ENCODE results near the gene MINDY4. TPM values are rescaled to one million over a fixed set of nuclear protein-coding genes. Genes with fewer than 3 reads are reported as not detected.

Gene MINDY4
- total RNA-seq, 1 donor from 2014 or later: 4.4 TPM

- Mint-ChIP-seq H3K27ac (ENCODE audit: unreplicated experiment) (no peak overlapping the region), H3K27me3 (ENCODE audit: unreplicated experiment) (peaks cover 68% of the 10 kb centered on the region), H3K9me3 (ENCODE audit: unreplicated experiment) (no peaks in the 10 kb centered on the region), H3K36me3 (ENCODE audit: unreplicated experiment) (no peaks in the 10 kb centered on the region), H3K4me1 (ENCODE audit: unreplicated experiment) (no peaks in the 10 kb centered on the region), H3K4me3 (ENCODE audit: unreplicated experiment) (no peak overlapping the region)
- TF ChIP-seq, protein P1, sequence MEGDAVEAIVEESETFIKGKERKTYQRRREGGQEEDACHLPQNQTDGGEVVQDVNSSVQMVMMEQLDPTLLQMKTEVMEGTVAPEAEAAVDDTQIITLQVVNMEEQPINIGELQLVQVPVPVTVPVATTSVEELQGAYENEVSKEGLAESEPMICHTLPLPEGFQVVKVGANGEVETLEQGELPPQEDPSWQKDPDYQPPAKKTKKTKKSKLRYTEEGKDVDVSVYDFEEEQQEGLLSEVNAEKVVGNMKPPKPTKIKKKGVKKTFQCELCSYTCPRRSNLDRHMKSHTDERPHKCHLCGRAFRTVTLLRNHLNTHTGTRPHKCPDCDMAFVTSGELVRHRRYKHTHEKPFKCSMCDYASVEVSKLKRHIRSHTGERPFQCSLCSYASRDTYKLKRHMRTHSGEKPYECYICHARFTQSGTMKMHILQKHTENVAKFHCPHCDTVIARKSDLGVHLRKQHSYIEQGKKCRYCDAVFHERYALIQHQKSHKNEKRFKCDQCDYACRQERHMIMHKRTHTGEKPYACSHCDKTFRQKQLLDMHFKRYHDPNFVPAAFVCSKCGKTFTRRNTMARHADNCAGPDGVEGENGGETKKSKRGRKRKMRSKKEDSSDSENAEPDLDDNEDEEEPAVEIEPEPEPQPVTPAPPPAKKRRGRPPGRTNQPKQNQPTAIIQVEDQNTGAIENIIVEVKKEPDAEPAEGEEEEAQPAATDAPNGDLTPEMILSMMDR (IDR thresholded peaks at IDR 0.05): no peak
- no peak for DNase-seq (ENCODE audit: extremely low spot score, unreplicated experiment)
These were observed 43.9 kb upstream of the MINDY4 start for GRCh38 chr7:30727061-30727945.

GRCh38 chr7:30728591-30729100 lies 42.6 kb upstream of the MINDY4 start:
- TF ChIP-seq, protein P1 (IDR thresholded peaks at IDR 0.05): no peak
- no peak overlapping the region for H3K4me3 Mint-ChIP-seq (ENCODE audit: unreplicated experiment)
- H3K9me3 Mint-ChIP-seq (ENCODE audit: unreplicated experiment): no peaks in the 10 kb centered on the region
- H3K27me3 Mint-ChIP-seq (ENCODE audit: unreplicated experiment): peaks cover 71% of the 10 kb centered on the region
- no peak for DNase-seq (ENCODE audit: extremely low spot score, unreplicated experiment)
- no peaks in the 10 kb centered on the region for H3K4me1 Mint-ChIP-seq (ENCODE audit: unreplicated experiment)
- no peaks in the 10 kb centered on the region for H3K36me3 Mint-ChIP-seq (ENCODE audit: unreplicated experiment)
- no peak overlapping the region for H3K27ac Mint-ChIP-seq (ENCODE audit: unreplicated experiment)

DNA sequence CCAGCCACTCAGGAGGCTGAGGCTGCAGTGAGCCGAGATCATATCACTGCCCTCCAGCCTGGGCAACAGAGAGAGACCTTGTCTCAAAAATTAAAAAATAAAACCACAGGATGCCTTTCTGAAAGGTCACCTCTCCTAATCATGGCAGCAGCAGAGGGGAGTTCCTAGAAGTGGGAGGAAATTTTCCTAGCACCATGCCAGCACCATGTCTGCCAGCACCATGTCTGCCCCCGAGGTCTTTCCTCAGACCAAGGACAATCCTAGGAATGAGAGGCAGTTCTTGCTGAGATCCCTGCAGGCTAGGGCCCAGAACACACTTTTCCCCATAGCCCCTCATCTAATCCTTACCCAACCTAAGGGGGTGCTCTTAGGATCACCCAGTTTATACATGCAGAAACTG lies 41.6 kb upstream of the MINDY4 start:
- Mint-ChIP-seq H3K27me3 (ENCODE audit: unreplicated experiment) (peaks cover 75% of the 10 kb centered on the region), H3K36me3 (ENCODE audit: unreplicated experiment) (no peaks in the 10 kb centered on the region), H3K27ac (ENCODE audit: unreplicated experiment) (no peak overlapping the region), H3K4me1 (ENCODE audit: unreplicated experiment) (no peaks in the 10 kb centered on the region), H3K4me3 (ENCODE audit: unreplicated experiment) (no peak overlapping the region), H3K9me3 (ENCODE audit: unreplicated experiment) (no peaks in the 10 kb centered on the region)
- TF ChIP-seq, protein P1 (IDR thresholded peaks at IDR 0.05): no peak
- DNase-seq (ENCODE audit: extremely low spot score, unreplicated experiment): no peak

GRCh38 chr7:30730097-30730496 lies 41.1 kb upstream of the MINDY4 start:
- TF ChIP-seq, protein P1 (IDR thresholded peaks at IDR 0.05): no peak
- Mint-ChIP-seq H3K36me3 (ENCODE audit: unreplicated experiment) (no peaks in the 10 kb centered on the region), H3K4me3 (ENCODE audit: unreplicated experiment) (no peak overlapping the region), H3K27me3 (ENCODE audit: unreplicated experiment) (peaks cover 75% of the 10 kb centered on the region), H3K27ac (ENCODE audit: unreplicated experiment) (no peak overlapping the region), H3K9me3 (ENCODE audit: unreplicated experiment) (no peaks in the 10 kb centered on the region), H3K4me1 (ENCODE audit: unreplicated experiment) (no peaks in the 10 kb centered on the region)
- no peak for DNase-seq (ENCODE audit: extremely low spot score, unreplicated experiment)

DNA sequence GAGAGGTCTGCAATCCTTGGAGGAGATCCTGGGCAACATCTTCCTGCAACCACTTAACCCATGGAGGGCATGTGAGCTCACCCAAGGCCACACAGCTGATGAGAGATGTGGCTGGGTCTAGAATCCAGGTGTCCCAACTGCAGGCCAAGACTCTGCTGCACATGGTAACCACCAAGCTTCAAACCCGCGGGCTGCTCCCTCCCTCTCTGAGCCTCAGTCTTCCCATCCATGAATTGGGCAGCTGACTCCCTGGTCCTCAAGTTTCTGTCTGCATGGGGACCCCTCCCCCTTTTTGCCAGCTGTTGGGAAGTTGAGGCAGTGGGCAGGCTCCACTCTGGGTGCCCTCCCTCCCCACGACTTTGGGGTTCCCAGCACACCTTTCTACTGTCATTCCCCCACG lies 40.2 kb upstream of the MINDY4 start:
- H3K4me1 Mint-ChIP-seq (ENCODE audit: unreplicated experiment): no peaks in the 10 kb centered on the region
- DNase-seq (ENCODE audit: extremely low spot score, unreplicated experiment): no peak
- no peak overlapping the region for H3K4me3 Mint-ChIP-seq (ENCODE audit: unreplicated experiment)
- H3K27ac Mint-ChIP-seq (ENCODE audit: unreplicated experiment): no peak overlapping the region
- peaks cover 74% of the 10 kb centered on the region for H3K27me3 Mint-ChIP-seq (ENCODE audit: unreplicated experiment)
- H3K36me3 Mint-ChIP-seq (ENCODE audit: unreplicated experiment): no peaks in the 10 kb centered on the region
- TF ChIP-seq, protein P1 (IDR thresholded peaks at IDR 0.05): no peak
- H3K9me3 Mint-ChIP-seq (ENCODE audit: unreplicated experiment): no peaks in the 10 kb centered on the region

All from osteocyte (in vitro differentiated cells).